KMS-11 (cell line): ENCODE measurements around the gene ALDH4A1.

Experiments used
- H2AFZ ChIP-seq: fragments of 200-600 bp; sonication (generic); 2 replicates; pipeline ENCODE4 v1.6.1; 2016; ENCODE audit warnings: antibody characterized with exemption, mixed run types, low read depth
- H3K27ac ChIP-seq: fragments of 200-600 bp; sonication (generic); 2 replicates; pipeline ENCODE4 v1.6.1; 2016; ENCODE audit warnings: mild to moderate bottlenecking, mixed run types
- H3K27me3 ChIP-seq: fragments of 200-600 bp; sonication (generic); 2 replicates; pipeline ENCODE4 v1.6.1; 2017; ENCODE audit warnings: mild to moderate bottlenecking, low read depth, mixed run types, moderate library complexity; ENCODE audit not compliant: insufficient read depth
- H3K36me3 ChIP-seq: fragments of 200-600 bp; sonication (generic); 2 replicates; pipeline ENCODE4 v1.6.1; 2017; ENCODE audit warnings: mild to moderate bottlenecking, mixed run types; ENCODE audit not compliant: insufficient read depth
- H3K4me1 ChIP-seq: fragments of 200-600 bp; sonication (generic); 2 replicates; pipeline ENCODE4 v1.6.1; 2016; ENCODE audit warnings: mild to moderate bottlenecking, low read depth, mixed run types; ENCODE audit not compliant: poor library complexity, severe bottlenecking
- H3K4me2 ChIP-seq: fragments of 200-600 bp; sonication (generic); 2 replicates; pipeline ENCODE4 v1.7.0; 2016; ENCODE audit warnings: mild to moderate bottlenecking, mixed run types
- H3K4me3 ChIP-seq: fragments of 200-600 bp; sonication (generic); IDR thresholded peaks from 2 replicates; pipeline ENCODE4 v1.6.1; 2017; ENCODE audit warnings: low read depth, low read length, mixed read lengths; ENCODE audit not compliant: insufficient read depth
- H3K79me2 ChIP-seq: fragments of 200-600 bp; sonication (generic); 2 replicates; pipeline ENCODE4 v1.6.1; 2016; ENCODE audit warnings: low read depth, mixed run types; ENCODE audit not compliant: insufficient read depth
- H3K9ac ChIP-seq: fragments of 200-600 bp; sonication (generic); 2 replicates; pipeline ENCODE4 v1.6.1; 2016; ENCODE audit warnings: mild to moderate bottlenecking, mixed run types
- H4K20me1 ChIP-seq: fragments of 200-600 bp; sonication (generic); 2 replicates; pipeline ENCODE4 v1.6.1; 2016; ENCODE audit warnings: mild to moderate bottlenecking, mixed run types; ENCODE audit not compliant: insufficient read depth
- TF ChIP-seq, protein P1 (sequence below): fragments of 200-600 bp; sonication (generic); conservative IDR thresholded peaks from 2 replicates; pipeline ENCODE4 v1.6.1; 2017; ENCODE audit warnings: low read depth, mild to moderate bottlenecking, antibody characterized with exemption, low read length, moderate library complexity, mixed read lengths

The ALDH4A1 gene

DNA sequence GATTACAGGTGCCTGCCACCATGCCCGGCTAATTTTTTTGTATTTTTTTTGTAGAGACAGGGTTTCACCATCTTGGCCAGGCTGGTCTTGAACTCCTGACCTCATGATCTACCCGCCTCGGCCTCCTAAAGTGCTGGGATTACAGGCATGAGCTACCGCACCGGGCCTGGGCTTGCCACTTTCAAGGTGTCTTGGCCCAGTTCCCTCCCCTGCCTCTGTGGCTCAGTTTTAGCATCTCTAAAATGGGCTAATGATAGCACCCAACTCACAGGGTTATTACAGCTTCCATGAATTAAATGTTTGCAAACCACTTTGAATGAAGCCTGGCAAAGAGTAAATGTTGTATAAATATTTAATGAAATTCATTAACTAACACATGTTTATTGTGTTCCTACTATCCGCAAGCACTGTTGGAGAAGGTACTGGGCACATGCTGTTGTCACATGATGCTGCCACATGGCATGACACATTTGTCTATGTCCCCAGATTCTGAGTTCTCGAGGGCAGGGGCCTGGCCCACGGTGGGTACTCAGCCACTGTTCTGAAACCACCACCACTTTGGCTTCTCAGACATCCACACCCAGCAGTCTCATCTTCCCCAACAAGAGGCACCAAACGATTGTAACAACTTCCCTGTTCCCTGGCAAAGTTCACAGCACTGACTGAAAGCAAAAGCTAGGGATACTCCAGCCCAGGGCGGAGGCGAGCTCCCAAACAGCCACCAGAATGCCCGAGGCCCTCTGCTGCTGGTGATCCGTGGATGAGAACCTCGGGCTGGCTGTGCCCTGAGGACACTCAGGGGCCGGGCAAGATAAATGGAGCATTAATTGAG, 44.4 kb upstream of the ALDH4A1 start:
- Histone ChIP-seq H3K27me3 (peaks cover 29% of the 10 kb centered on the region), H3K79me2 (no peaks in the 10 kb centered on the region), H3K4me2 (no peak overlapping the region), H3K27ac (no peak overlapping the region), H3K36me3 (no peaks in the 10 kb centered on the region), H3K4me3 (no peak overlapping the region), H3K4me1 (peaks cover 8% of the 10 kb centered on the region), H3K9ac (no peak overlapping the region), H2AFZ (no peak overlapping the region), H4K20me1 (no peaks in the 10 kb centered on the region)
- TF ChIP-seq, protein P1, sequence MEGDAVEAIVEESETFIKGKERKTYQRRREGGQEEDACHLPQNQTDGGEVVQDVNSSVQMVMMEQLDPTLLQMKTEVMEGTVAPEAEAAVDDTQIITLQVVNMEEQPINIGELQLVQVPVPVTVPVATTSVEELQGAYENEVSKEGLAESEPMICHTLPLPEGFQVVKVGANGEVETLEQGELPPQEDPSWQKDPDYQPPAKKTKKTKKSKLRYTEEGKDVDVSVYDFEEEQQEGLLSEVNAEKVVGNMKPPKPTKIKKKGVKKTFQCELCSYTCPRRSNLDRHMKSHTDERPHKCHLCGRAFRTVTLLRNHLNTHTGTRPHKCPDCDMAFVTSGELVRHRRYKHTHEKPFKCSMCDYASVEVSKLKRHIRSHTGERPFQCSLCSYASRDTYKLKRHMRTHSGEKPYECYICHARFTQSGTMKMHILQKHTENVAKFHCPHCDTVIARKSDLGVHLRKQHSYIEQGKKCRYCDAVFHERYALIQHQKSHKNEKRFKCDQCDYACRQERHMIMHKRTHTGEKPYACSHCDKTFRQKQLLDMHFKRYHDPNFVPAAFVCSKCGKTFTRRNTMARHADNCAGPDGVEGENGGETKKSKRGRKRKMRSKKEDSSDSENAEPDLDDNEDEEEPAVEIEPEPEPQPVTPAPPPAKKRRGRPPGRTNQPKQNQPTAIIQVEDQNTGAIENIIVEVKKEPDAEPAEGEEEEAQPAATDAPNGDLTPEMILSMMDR, result no peak

DNA sequence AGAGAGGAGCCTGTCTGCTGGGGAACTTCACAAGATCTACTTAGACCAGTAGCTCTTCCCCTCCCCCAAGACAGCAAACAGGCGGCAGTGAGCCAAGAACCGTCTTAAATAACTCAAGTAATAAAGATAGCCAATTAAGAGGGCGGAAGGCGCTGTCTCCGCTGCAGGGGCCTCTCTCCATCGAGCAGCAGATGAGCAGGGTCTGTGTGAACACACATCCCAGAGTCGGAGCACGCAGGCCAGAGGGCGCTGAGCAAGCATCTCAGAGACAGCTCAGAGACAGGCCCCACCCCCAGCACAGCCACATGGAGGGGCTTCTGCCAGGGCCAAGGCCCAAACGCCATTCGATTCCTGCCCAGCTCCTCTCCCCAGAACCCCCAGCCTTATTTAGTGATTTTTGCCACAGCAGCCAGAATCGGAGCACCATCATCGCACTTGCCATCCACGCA, 43.1 kb upstream of the ALDH4A1 start:
- Histone ChIP-seq H2AFZ (no peak overlapping the region), H3K27me3 (peaks cover 25% of the 10 kb centered on the region), H3K27ac (no peak overlapping the region), H3K79me2 (no peaks in the 10 kb centered on the region), H3K9ac (no peak overlapping the region), H3K4me1 (no peaks in the 10 kb centered on the region), H4K20me1 (no peaks in the 10 kb centered on the region), H3K4me2 (no peak overlapping the region), H3K36me3 (no peaks in the 10 kb centered on the region), H3K4me3 (no peak overlapping the region)
- TF ChIP-seq, protein P1, result no peak

DNA sequence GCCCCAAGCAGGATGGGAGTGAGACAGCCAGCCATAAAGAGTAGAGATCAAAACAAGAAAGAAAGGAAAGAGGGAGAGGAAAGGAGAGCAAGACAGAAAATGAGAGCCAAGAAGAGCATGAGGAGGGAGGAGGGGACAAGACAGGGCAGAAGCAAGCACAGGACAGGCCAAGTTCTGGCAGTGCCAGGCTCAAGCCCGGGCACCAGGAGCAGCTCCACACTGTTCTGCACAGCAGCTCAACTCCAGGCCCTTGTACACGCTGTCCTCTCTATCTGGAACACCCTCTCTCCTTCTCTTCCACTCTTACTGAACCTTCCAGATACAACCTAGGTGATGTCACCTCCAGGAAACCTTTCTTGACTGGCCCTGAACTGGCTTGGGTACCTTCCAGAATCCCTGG, 42.5 kb upstream of the ALDH4A1 start:
- Histone ChIP-seq H4K20me1 (no peaks in the 10 kb centered on the region), H3K4me3 (no peak overlapping the region), H3K4me1 (no peaks in the 10 kb centered on the region), H3K79me2 (no peaks in the 10 kb centered on the region), H3K36me3 (no peaks in the 10 kb centered on the region), H2AFZ (no peak overlapping the region), H3K27ac (no peak overlapping the region), H3K4me2 (no peak overlapping the region), H3K9ac (no peak overlapping the region), H3K27me3 (peaks cover 20% of the 10 kb centered on the region)
- TF ChIP-seq, protein P1, result no peak

DNA sequence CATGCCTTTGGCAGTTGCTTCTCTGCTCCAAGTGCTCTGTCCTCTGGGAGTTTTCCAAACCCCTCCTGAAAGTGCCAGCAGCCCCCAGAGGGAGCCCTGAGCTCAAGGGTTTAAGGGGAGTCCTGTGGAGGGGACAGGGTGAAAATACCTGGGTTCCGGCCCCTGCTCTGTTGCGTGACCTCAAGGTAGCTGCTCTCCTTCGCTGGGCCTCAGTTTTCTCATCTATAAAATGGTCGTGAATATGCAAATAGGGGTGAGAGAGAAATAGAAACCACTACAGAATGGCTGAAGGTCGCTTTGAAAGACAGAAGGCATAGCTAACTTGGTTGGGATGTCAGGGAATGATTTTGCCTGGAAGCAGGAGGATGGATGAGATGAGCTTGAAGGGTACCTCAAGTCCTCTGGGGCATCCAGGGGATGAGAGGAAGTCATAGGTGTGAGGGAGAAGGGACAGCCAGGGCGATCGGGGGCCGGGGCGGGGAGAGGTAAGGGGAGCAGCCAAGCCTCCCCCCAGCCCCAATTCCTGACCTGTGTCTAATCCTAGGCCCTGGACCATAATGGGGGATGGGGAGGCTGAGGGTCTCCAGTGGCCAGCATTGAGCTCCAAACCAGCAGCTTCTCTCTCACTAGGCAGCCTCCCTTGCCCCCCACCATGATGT, 41.7 kb upstream of the ALDH4A1 start:
- H3K4me2 ChIP-seq, result no peak overlapping the region
- H3K79me2 ChIP-seq, result no peaks in the 10 kb centered on the region
- H3K4me3 ChIP-seq, result no peak overlapping the region
- H4K20me1 ChIP-seq, result no peaks in the 10 kb centered on the region
- peaks cover 20% of the 10 kb centered on the region for H3K27me3 ChIP-seq
- TF ChIP-seq, protein P1, result no peak
- no peak overlapping the region for H2AFZ ChIP-seq
- no peaks in the 10 kb centered on the region for H3K4me1 ChIP-seq
- H3K27ac ChIP-seq, result no peak overlapping the region
- H3K9ac ChIP-seq, result no peak overlapping the region
- no peaks in the 10 kb centered on the region for H3K36me3 ChIP-seq
